ENCODE results near the gene TP63. TPM values are rescaled to one million over a fixed set of nuclear protein-coding genes. Genes with fewer than 3 reads are reported as not detected.

The TP63 gene
- total RNA-seq, 2 donors from 2014 or later = not detected

DNA sequence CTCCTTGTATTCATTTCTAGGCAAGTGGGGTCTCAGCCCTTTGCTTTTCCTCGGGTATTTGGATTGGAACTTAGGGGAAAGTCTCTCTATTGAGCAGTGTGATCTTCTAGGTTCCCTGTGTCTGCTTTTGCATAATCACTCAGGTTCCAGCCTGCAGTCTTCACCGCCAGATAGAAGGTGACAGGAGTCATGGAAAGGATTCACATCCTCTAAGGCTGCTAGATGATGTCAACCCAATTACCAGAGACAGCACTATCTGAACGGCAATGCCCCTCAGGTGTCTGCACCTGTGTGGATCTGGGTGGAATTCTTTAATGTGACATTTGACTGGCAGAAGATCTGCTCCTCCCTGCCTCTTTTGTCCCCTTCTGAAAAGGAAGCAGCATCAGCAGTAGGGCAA is 311.8 kb downstream of the TP63 start:
- Mint-ChIP-seq H3K36me3 (ENCODE audit: low read depth) (no peaks in the 10 kb centered on the region), H3K9me3 (no peaks in the 10 kb centered on the region), H3K4me1 (peaks cover 30% of the 10 kb centered on the region), H3K27ac (no peak overlapping the region), H3K27me3 (ENCODE audit: insufficient read depth) (peaks cover 3% of the 10 kb centered on the region), H3K4me3 (no peak overlapping the region)
- no peak overlapping the region for H3K9ac ChIP-seq (ENCODE audit: extremely low read depth, low read length, poor library complexity, severe bottlenecking)
- TF ChIP-seq, protein P1, sequence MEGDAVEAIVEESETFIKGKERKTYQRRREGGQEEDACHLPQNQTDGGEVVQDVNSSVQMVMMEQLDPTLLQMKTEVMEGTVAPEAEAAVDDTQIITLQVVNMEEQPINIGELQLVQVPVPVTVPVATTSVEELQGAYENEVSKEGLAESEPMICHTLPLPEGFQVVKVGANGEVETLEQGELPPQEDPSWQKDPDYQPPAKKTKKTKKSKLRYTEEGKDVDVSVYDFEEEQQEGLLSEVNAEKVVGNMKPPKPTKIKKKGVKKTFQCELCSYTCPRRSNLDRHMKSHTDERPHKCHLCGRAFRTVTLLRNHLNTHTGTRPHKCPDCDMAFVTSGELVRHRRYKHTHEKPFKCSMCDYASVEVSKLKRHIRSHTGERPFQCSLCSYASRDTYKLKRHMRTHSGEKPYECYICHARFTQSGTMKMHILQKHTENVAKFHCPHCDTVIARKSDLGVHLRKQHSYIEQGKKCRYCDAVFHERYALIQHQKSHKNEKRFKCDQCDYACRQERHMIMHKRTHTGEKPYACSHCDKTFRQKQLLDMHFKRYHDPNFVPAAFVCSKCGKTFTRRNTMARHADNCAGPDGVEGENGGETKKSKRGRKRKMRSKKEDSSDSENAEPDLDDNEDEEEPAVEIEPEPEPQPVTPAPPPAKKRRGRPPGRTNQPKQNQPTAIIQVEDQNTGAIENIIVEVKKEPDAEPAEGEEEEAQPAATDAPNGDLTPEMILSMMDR (conservative IDR thresholded peaks at IDR 0.05) = no peak
- H3K36me3 ChIP-seq (ENCODE audit: control insufficient read depth, insufficient read depth, low read length) = no peaks in the 10 kb centered on the region
- no peaks in the 10 kb centered on the region for H3K9me3 ChIP-seq (ENCODE audit: control insufficient read depth, low read length)
- H3K4me3 ChIP-seq (ENCODE audit: low read length) = no peak overlapping the region
- H3K27me3 ChIP-seq (ENCODE audit: control insufficient read depth, insufficient read depth, low read length, poor library complexity, severe bottlenecking) = no peaks in the 10 kb centered on the region
- WGBS, 2 experiments (ENCODE audit: insufficient coverage in 1 of 2, insufficient read length in 1 of 2) = 94 to 95% methylated on average over 2 to 3 of the region's 3 CpGs
- no peak overlapping the region for H3K27ac ChIP-seq (ENCODE audit: low read depth, low read length)
- H3K4me1 ChIP-seq (ENCODE audit: control insufficient read depth, insufficient read depth, low read length) = peaks cover 7% of the 10 kb centered on the region
- DNase-seq = no peak

DNA sequence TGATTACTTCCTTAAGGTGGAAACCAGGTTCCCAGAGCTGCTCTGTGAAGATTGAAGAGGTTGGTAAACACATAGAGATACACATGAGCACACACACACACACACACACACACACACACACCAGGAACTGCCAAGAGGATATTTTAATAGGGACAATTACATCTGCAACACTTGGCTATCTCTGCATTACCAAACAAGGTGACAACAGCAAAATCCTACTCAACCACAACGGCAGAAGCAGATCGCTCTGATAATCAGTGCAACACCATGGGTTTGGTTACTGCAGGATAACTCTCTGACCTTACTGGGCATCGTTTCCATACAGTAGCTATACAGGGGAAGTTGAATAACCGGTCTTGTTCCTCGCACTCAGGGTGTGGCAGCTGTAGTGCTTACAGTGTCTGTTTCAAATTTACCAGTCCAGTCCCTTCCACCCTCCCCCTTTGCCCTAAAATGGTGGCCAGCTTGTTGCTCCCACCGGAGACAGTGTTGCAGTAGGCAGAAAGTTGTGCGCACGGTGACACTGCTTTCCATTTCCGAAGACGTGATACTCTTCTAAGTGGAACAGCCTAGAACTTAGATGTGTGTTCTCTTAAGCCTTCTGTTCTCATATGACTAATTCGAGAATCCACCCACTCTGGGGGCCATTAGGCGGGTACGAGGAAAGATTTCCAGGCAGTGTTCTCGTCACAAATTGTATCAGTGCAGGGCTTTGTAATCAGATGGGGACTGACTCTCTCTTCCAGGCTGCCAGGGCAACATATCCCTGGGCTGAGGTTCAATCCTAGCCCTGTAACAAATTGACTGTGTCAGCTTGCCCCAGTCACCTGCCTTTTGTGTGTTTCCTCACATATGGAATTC is 313.3 kb downstream of the TP63 start:
- Mint-ChIP-seq H3K4me3 (no peak overlapping the region), H3K27ac (no peak overlapping the region), H3K9me3 (no peaks in the 10 kb centered on the region), H3K4me1 (peaks cover 30% of the 10 kb centered on the region), H3K36me3 (ENCODE audit: low read depth) (no peaks in the 10 kb centered on the region), H3K27me3 (ENCODE audit: insufficient read depth) (peaks cover 3% of the 10 kb centered on the region)
- TF ChIP-seq, protein P1 (conservative IDR thresholded peaks at IDR 0.05) = no peak
- Histone ChIP-seq H3K9ac (ENCODE audit: extremely low read depth, low read length, poor library complexity, severe bottlenecking) (no peak overlapping the region), H3K27me3 (ENCODE audit: control insufficient read depth, insufficient read depth, low read length, poor library complexity, severe bottlenecking) (no peaks in the 10 kb centered on the region), H3K36me3 (ENCODE audit: control insufficient read depth, insufficient read depth, low read length) (no peaks in the 10 kb centered on the region), H3K4me3 (ENCODE audit: low read length) (no peak overlapping the region), H3K27ac (ENCODE audit: low read depth, low read length) (no peak overlapping the region), H3K4me1 (ENCODE audit: control insufficient read depth, insufficient read depth, low read length) (peaks cover 7% of the 10 kb centered on the region), H3K9me3 (ENCODE audit: control insufficient read depth, low read length) (no peaks in the 10 kb centered on the region)
- 93 to 95% methylated on average over 13 to 14 of the region's 14 CpGs for WGBS, 2 experiments (ENCODE audit: insufficient coverage in 1 of 2, insufficient read length in 1 of 2)
- no peak for DNase-seq

DNA sequence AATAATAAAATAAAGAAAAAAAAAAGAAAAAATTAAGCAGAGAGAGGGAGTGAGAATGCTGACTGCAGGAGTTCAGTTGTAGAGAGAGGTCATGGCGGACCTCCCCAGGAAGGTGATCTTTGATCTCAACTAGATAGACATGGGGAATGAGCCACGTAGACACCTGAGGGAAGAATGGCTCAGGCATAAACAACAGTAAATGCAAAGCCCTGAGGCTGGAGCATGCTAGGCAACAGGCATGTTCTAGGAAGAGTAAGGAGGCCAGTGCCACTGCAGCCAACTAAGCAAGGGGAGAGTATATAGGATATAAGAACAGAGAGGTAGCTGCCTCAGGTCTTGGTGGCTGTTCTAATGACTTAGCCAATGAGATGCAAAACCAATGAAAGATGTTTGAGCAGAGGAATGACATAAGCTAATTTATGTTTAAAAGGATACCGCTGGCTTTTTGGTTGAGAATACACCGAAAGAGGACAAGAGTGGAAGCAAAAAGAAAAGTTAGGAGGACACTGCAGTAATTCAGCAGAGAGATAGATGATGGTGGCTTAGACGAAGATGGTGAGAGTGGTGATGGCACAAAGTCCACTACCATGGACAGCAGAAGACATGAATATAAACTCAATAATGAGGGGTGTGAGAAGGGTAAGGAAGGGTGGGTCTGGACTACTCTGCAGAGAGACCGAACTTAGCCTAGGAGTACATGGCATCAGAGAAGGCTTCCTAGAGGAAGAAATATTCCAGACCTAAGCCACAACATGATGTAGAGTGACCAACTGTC is 314.9 kb downstream of the TP63 start:
- Mint-ChIP-seq H3K4me3 (no peak overlapping the region), H3K4me1 (peaks cover 18% of the 10 kb centered on the region), H3K9me3 (no peaks in the 10 kb centered on the region), H3K36me3 (ENCODE audit: low read depth) (no peaks in the 10 kb centered on the region), H3K27ac (no peak overlapping the region), H3K27me3 (ENCODE audit: insufficient read depth) (peaks cover 3% of the 10 kb centered on the region)
- no peak for DNase-seq
- Histone ChIP-seq H3K4me1 (ENCODE audit: control insufficient read depth, insufficient read depth, low read length) (peaks cover 7% of the 10 kb centered on the region), H3K9me3 (ENCODE audit: control insufficient read depth, low read length) (no peaks in the 10 kb centered on the region), H3K9ac (ENCODE audit: extremely low read depth, low read length, poor library complexity, severe bottlenecking) (no peak overlapping the region), H3K27me3 (ENCODE audit: control insufficient read depth, insufficient read depth, low read length, poor library complexity, severe bottlenecking) (no peaks in the 10 kb centered on the region), H3K36me3 (ENCODE audit: control insufficient read depth, insufficient read depth, low read length) (no peaks in the 10 kb centered on the region), H3K4me3 (ENCODE audit: low read length) (no peak overlapping the region), H3K27ac (ENCODE audit: low read depth, low read length) (no peak overlapping the region)
- WGBS, 2 experiments (ENCODE audit: insufficient coverage in 1 of 2, insufficient read length in 1 of 2) = 95 to 97% methylated on average over 6 of the region's 6 CpGs
- TF ChIP-seq, protein P1 (conservative IDR thresholded peaks at IDR 0.05) = no peak

Small RNA genes lying within 50 kb of the gene (microRNA-seq; reads per million reads assigned to microRNA genes)
- not detected for gene MIR944 (ENCODE audit: borderline microRNAs expressed)
